ENCODE measurements around the gene POLR2F. TPM values are rescaled to one million over a fixed set of nuclear protein-coding genes. Genes with fewer than 3 reads are reported as not detected.
A peak's percentile ranks its signal among the peaks of the same experiment; 100 is the strongest.

POLR2F gene
- total RNA-seq, 1 donor from 2014 or later = 68.3 TPM

DNA sequence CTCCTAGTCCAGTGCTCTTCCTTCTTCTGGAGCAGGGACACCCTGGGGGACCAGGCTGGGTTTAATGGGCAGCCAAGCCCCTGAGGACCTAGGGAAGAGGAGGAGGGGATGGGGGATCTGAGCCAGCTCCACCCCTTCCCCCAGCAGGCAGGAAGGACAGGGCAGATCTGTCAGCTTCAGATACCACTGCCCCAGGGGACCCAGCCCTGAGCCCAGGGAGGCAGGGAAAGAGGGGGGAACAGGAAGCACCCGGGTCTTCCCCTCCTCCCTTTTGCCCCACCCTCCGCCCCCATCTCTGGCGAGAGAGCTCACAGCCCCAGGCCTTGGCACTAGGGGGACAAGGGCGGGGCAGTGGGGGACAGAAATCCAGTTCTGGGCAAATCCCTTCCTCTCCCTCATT, 42.6 kb downstream of the POLR2F start:
- Mint-ChIP-seq H3K9me3 (ENCODE audit: unreplicated experiment) (peaks cover 3% of the 10 kb centered on the region), H3K4me3 (ENCODE audit: unreplicated experiment) (no peak overlapping the region), H3K36me3 (ENCODE audit: unreplicated experiment) (no peaks in the 10 kb centered on the region), H3K27ac (ENCODE audit: unreplicated experiment) (no peak overlapping the region), H3K4me1 (ENCODE audit: low read depth, unreplicated experiment) (peaks cover 16% of the 10 kb centered on the region), H3K27me3 (ENCODE audit: unreplicated experiment) (peaks cover 6% of the 10 kb centered on the region)
- TF ChIP-seq, protein P1, sequence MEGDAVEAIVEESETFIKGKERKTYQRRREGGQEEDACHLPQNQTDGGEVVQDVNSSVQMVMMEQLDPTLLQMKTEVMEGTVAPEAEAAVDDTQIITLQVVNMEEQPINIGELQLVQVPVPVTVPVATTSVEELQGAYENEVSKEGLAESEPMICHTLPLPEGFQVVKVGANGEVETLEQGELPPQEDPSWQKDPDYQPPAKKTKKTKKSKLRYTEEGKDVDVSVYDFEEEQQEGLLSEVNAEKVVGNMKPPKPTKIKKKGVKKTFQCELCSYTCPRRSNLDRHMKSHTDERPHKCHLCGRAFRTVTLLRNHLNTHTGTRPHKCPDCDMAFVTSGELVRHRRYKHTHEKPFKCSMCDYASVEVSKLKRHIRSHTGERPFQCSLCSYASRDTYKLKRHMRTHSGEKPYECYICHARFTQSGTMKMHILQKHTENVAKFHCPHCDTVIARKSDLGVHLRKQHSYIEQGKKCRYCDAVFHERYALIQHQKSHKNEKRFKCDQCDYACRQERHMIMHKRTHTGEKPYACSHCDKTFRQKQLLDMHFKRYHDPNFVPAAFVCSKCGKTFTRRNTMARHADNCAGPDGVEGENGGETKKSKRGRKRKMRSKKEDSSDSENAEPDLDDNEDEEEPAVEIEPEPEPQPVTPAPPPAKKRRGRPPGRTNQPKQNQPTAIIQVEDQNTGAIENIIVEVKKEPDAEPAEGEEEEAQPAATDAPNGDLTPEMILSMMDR (IDR thresholded peaks at IDR 0.05; ENCODE audit: partially characterized antibody, unreplicated experiment) = no peak
- peak; percentile 50 for DNase-seq

DNA sequence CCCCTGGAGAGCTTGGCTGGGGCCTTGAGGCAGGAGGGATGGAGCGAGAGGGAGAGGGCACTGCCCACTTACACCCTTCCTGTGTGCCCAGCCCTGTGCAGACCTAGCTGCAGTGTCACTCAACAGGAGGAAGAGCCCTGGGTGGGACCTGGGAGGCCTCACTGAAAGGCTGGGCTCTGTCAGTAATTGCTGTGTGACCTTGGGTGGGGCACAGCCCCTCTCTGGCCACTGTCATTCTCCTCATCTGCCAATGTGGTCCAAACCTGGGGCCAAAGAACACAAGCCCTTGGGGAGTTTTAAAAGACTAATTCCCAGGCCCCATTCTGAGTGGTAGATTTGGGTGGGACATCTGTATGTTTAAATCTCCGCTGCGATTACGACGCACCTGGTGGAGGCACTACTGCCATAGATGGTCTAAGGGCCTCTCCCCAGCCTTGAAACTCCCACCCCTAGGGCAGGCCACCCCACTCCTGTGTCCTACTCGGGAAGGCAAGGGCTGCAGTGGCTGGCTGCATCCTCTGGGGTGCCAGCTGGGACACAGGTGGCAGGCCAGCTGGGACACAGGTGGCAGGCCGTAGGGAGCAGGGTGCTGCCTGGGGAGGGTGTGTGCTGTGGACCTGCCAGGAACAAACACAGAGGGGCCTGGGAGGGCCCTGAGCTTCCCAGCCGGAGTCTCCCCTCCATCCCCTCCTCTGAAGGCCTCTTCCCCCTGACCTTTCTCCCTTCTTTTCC, 43.2 kb downstream of the POLR2F start:
- Mint-ChIP-seq H3K4me3 (ENCODE audit: unreplicated experiment) (peak overlapping the region; percentile 68), H3K27ac (ENCODE audit: unreplicated experiment) (peak overlapping the region; percentile 75), H3K4me1 (ENCODE audit: low read depth, unreplicated experiment) (peaks cover 16% of the 10 kb centered on the region), H3K9me3 (ENCODE audit: unreplicated experiment) (peaks cover 3% of the 10 kb centered on the region), H3K36me3 (ENCODE audit: unreplicated experiment) (no peaks in the 10 kb centered on the region), H3K27me3 (ENCODE audit: unreplicated experiment) (peaks cover 6% of the 10 kb centered on the region)
- TF ChIP-seq, protein P1 (IDR thresholded peaks at IDR 0.05; ENCODE audit: partially characterized antibody, unreplicated experiment) = peak; percentile 36
- DNase-seq = peak; percentile 52

DNA sequence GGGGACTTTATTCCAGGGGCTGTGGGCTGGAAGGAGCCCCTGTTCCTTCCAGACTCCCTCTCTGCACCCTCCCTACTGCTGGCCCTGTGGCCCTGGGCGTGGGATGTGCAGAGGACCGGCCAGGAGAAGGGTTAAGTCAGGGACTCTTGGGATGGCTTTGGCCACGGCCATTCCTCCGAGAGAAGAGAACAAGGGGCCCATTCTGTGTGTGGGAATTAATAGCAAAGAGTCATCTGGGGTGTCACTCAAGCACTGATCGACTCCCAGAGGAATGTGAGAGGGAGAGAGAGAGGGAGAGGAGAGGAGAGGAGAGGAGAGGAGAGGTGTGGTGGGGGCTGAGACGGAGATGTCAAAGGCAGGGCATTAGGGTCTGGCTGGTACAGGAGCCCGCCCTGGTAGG, 45.0 kb downstream of the POLR2F start:
- Mint-ChIP-seq H3K4me3 (ENCODE audit: unreplicated experiment) (no peak overlapping the region), H3K36me3 (ENCODE audit: unreplicated experiment) (no peaks in the 10 kb centered on the region), H3K9me3 (ENCODE audit: unreplicated experiment) (peaks cover 3% of the 10 kb centered on the region), H3K27me3 (ENCODE audit: unreplicated experiment) (peaks cover 6% of the 10 kb centered on the region), H3K27ac (ENCODE audit: unreplicated experiment) (no peak overlapping the region), H3K4me1 (ENCODE audit: low read depth, unreplicated experiment) (peaks cover 16% of the 10 kb centered on the region)
- TF ChIP-seq, protein P1 (IDR thresholded peaks at IDR 0.05; ENCODE audit: partially characterized antibody, unreplicated experiment) = no peak
- DNase-seq = no peak

DNA sequence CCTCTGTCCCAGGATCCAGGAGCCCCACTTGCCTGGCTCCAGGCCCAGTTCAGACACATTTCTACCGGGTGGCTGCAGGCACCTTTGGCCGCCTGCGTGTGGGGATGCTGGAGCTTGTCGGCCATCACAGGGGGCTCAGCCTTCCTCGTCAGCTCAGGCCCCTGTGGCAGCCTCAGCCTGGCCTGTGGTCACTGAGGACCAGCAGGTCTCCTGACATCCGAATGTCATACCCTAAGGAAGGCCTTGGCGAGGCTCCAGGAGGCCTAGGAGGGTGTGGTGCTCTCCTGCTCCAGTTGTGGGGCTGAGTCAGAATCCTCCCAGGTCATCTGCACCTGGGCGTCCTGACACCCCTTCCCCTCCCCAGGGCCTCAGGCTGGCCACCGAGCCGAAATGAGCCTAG, 45.7 kb downstream of the POLR2F start:
- Mint-ChIP-seq H3K27me3 (ENCODE audit: unreplicated experiment) (peaks cover 6% of the 10 kb centered on the region), H3K4me1 (ENCODE audit: low read depth, unreplicated experiment) (peaks cover 16% of the 10 kb centered on the region), H3K4me3 (ENCODE audit: unreplicated experiment) (no peak overlapping the region), H3K36me3 (ENCODE audit: unreplicated experiment) (no peaks in the 10 kb centered on the region), H3K27ac (ENCODE audit: unreplicated experiment) (no peak overlapping the region), H3K9me3 (ENCODE audit: unreplicated experiment) (peaks cover 3% of the 10 kb centered on the region)
- no peak for DNase-seq
- TF ChIP-seq, protein P1 (IDR thresholded peaks at IDR 0.05; ENCODE audit: partially characterized antibody, unreplicated experiment) = no peak

DNA sequence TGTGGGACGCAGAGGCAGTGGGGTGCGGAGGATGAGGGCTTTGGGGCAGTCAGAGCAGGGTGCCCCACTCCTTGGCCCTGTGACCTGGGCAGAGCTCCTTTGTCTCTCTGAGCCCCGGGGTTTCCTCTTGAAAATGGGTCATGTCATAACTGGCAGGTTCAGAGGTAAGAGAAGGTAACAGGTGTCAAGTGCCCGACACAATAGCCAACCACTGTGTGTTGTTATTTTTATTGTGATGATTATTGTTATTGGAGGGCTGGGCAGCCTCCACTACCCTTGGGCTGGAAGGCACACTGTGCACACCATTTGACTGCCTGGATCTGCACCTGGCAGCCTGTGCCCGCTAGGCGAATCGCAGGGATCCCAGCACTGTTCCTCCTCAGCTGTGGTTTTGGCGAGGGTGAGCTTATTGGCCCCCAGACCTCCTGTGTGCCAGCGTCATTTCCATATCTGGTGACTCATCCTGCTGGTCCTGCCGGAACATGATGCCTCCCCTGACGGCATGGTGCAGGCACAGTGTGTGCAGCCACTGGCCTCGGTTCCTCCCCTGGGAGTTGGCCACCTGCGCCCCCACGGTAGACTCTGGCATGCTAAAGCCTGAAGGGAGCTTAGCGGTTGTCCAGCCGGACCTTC, 46.3 kb downstream of the POLR2F start:
- Mint-ChIP-seq H3K4me1 (ENCODE audit: low read depth, unreplicated experiment) (peaks cover 16% of the 10 kb centered on the region), H3K27me3 (ENCODE audit: unreplicated experiment) (peaks cover 6% of the 10 kb centered on the region), H3K9me3 (ENCODE audit: unreplicated experiment) (peaks cover 3% of the 10 kb centered on the region), H3K27ac (ENCODE audit: unreplicated experiment) (no peak overlapping the region), H3K36me3 (ENCODE audit: unreplicated experiment) (no peaks in the 10 kb centered on the region), H3K4me3 (ENCODE audit: unreplicated experiment) (no peak overlapping the region)
- TF ChIP-seq, protein P1 (IDR thresholded peaks at IDR 0.05; ENCODE audit: partially characterized antibody, unreplicated experiment) = no peak
- peak; percentile 49 for DNase-seq
